Measurements from ENCODE around the gene PWWP2B. TPM values are rescaled to one million over a fixed set of nuclear protein-coding genes. Genes with fewer than 3 reads are reported as not detected.
A peak's percentile ranks its signal among the peaks of the same experiment; 100 is the strongest.

PWWP2B gene
- total RNA-seq, 2 donors from 2014 or later, result 33.8 to 61.0 TPM

DNA sequence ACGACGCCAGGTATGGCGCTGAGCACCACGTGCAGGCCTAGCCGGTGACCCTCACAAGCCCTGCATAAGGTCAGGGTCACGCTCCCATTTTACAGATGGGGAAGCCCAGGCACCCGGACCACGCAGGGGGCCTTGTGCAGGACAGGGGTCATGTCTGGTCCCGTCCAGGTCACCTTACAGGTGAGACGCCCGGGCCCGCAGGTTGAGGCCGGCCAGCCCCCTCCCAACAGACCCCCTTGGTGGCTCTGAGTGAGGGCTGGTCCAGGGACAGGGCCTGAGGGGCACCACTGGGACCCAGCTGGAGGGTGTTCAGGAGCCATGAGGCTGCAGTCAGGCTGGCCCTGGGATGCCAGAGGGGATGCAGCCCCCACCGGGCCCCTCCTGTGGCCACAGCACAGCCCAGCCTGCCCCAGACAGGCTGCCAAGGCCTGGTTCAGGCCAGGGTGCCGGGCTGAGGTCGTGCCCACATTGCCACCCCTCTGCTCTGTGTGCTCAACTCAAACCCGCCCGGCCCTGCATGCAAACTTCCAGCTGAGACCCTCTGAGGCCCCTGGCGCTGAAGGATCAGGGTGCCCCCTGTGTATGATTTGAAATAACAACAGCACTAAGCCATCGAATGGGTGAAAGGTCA is 69.0 kb downstream of the PWWP2B start:
- H3K36me3 ChIP-seq, result no peaks in the 10 kb centered on the region
- TF ChIP-seq, protein P1, sequence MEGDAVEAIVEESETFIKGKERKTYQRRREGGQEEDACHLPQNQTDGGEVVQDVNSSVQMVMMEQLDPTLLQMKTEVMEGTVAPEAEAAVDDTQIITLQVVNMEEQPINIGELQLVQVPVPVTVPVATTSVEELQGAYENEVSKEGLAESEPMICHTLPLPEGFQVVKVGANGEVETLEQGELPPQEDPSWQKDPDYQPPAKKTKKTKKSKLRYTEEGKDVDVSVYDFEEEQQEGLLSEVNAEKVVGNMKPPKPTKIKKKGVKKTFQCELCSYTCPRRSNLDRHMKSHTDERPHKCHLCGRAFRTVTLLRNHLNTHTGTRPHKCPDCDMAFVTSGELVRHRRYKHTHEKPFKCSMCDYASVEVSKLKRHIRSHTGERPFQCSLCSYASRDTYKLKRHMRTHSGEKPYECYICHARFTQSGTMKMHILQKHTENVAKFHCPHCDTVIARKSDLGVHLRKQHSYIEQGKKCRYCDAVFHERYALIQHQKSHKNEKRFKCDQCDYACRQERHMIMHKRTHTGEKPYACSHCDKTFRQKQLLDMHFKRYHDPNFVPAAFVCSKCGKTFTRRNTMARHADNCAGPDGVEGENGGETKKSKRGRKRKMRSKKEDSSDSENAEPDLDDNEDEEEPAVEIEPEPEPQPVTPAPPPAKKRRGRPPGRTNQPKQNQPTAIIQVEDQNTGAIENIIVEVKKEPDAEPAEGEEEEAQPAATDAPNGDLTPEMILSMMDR (IDR thresholded peaks at IDR 0.05), result no peak
- no peaks in the 10 kb centered on the region for H3K9me3 ChIP-seq
- intact Hi-C loops (cut with DNase I), result no loop called here
- no peaks in the 10 kb centered on the region for H3K27me3 ChIP-seq
- H3K4me3 ChIP-seq, result no peak overlapping the region
- H3K27ac ChIP-seq, result no peak overlapping the region
- peaks cover 28% of the 10 kb centered on the region for H3K4me1 ChIP-seq
- H3K9ac ChIP-seq (ENCODE audit: low read depth in 2 of 2, low read length in 2 of 2), result peak overlapping the region in 1 of 2 donors; percentile 12
- DNase-seq, result no peak

DNA sequence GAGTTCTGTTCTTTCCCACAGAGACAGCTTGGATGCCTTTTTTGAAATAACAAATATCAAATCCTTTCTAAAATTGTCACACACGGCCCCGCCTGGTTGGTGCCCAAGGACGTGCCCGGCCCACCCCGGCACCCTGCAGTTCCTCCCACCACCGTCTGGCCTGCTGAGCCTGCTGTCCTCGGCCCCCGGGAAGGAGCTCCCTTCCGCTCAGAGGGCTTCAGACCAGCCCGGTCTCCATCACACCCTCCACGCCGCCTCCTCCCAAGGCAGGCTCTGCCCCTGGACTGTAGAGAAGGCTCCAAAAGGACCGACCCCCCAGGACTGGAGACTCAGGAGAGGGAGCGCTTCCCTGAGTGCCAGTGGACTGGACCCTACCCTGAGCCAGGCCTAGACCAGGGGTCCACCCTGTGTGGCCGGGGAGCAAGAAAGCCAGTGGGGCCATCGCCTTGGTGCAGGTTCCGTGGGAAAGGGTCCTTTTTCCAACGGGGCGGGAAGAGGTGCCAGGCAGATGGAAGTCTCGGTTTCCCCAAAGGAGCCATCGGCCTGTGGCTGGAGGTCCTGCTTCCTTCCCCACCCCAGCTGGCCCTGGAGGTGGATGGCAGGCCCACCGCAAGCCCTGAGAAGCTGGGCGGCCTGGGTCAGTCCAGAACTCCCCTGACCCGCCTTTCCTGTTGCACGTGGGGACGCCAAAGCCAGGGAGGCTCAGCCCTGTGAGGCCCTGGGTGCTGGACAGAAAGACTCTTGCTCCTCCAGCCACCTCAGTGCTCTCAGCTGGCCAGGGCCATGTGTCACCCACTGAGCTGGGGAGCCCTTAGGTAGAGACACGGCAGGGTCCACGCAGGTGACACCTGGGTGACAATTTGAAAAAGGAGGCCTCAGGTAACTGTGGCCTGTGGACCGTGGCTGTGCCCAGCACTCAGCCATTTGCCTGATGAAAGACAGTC is 69.8 kb downstream of the PWWP2B start:
- Histone ChIP-seq H3K4me3 (no peak overlapping the region), H3K9ac (ENCODE audit: low read depth in 2 of 2, low read length in 2 of 2) (peak overlapping the region; percentile 30 to 66), H3K27me3 (no peaks in the 10 kb centered on the region), H3K36me3 (no peaks in the 10 kb centered on the region), H3K4me1 (peaks cover 23% of the 10 kb centered on the region), H3K27ac (peak overlapping the region; percentile 60), H3K9me3 (no peaks in the 10 kb centered on the region)
- intact Hi-C loops (cut with DNase I), result no loop called here
- TF ChIP-seq, protein P1 (IDR thresholded peaks at IDR 0.05), result no peak
- DNase-seq, result no peak

Other genes starting within 250 kb of the PWWP2B start
- under 1 TPM; 0.27 to 0.44 TPM for gene DPYSL4, start 210.3 kb upstream of the PWWP2B start, total RNA-seq
- 10 to 100 TPM in 1 of 2 donors, 1 to 10 TPM in 1; 9.2 to 14.5 TPM for gene STK32C, start 89.2 kb upstream of the PWWP2B start, total RNA-seq
- 1 to 10 TPM; 5.8 to 6.1 TPM for gene LRRC27, start 65.0 kb upstream of the PWWP2B start, total RNA-seq
- gene INPP5A, start 140.6 kb downstream of the PWWP2B start, total RNA-seq, result 10 to 100 TPM; 29.9 to 41.5 TPM